GM21526 (cell line): ENCODE data around the gene CIC.

Source experiments
- ATAC-seq: cut with Tn5 transposase; IDR thresholded peaks from one replicate; pipeline ENCODE4 v1.9.1; 2021; ENCODE audit warnings: moderate library complexity; ENCODE audit not compliant: unreplicated experiment, low FRiP score

The CIC gene

DNA sequence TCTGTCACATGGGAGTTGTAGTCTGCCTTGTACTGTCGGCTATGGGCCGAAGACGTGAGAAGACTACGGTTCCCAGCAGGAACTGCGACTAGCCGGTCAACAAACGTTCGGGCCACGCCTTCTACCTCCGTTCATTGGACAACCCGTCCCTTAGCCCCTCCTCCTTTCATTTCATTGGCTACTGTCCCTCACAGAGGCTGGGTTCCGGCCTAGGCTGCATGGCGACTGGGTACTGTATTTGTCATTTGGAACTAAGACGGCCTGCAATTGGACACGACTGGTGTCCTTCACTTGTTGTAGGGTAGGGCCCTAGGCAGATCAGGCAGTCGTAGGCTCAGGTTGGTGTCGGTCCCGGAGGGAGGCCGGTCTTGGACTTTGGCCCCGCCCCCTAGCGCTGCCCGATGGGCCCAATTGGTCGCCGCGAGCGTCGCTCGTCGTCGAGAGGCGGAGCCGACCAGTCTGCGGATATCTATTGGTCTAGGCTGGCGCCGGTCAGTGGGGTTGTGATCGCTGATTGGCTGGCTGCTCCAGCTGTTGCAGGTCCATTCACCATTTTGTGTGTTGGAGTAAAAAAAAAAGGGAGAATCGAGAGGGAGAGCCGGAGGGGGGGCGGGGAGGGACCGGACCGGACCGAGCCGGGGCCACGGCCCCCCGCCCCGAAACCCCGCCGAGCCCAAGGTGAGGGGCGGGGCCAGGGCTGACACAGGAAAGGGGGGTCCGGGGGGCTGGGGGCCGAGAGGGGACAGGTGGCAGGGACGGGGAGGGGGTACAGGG lies at the start of gene CIC:
TSS of gene CIC (plus strand) at position 549 of the 774 bp plus-strand sequence. CDS start 2,532 bp downstream, outside the sequence.
- ATAC-seq: peak; percentile 66

DNA sequence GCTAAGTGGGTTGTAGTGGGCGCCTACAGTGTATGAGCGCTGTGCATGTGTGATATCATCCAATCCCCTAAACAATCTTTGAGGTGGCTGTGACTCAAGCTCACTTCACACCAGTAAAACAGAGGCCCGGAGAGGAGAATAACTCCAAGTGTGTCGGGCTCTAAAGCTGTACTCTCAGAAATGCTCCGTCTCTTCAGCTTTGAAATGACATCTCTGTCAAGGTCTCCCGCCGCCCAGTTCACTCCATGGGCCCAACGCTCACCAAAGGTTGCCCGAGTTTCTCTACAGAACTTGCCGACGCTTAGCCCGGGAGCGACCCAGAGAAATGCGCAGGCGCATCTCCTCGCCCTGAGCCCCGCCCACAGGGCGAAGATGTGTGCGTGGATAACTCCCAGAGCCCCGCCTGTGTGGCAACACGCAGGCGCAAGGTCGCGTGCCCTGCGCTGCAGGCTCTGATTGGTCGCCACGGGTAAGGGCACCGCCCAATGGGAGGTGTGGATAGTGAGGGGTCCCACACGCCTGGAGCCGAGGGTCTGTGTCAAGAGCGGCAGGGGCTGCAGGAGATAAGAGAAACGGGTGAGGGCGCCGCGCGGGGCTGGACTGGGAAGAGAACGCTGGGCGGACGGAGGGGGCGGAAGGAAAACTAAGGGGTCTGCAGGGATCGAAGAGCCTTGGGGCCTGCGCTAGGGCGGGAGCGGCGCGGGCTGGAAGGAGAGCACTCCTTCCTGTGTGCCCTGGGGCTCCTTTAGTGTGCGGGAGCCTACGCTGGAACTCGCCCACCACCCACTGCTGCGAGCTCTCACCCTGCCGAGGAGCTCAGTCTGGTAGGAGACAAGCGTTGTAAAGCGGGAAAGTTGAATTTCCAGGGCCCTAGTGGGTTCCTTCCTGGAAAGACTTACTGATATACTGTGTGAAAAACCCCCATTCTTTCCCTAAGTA lies 49.0 kb upstream of the CIC start, which contains the start of gene ZNF526:
TSS of gene ZNF526 (plus strand) at position 501 of the 939 bp plus-strand sequence. CDS start 4,092 bp downstream, outside the sequence.
- ATAC-seq: peak; percentile 69

GRCh38 chr19:42220751-42221097 lies 48.3 kb upstream of the CIC start:
- ATAC-seq: no peak

GRCh38 chr19:42224940-42225717 lies 43.9 kb upstream of the CIC start:
- ATAC-seq: no peak

- no peak for ATAC-seq
Measured at GRCh38 chr19:42225718-42226292, 43.2 kb upstream of the CIC start.

DNA sequence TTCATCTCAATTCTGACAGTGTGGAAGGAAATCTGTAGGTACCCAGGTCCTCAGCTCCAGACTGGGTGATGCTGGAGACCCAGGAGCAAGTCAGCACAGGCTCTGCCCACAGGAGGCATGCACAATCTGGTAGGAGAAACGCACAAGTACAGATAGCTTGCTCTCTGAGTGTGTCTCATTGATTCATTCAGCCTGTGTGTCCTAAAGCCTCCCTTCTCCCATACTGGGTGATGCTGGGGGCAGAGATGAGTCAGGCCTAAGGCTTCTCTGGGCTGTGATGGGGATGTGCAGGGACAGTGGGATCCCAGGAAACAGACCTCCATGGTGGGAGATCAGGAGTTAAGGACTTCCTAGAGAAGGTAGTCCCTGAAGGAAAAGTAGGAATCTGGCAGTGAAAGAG lies 42.2 kb upstream of the CIC start:
- ATAC-seq: no peak

GRCh38 chr19:42228641-42229040 lies 40.4 kb upstream of the CIC start:
- ATAC-seq: no peak

DNA sequence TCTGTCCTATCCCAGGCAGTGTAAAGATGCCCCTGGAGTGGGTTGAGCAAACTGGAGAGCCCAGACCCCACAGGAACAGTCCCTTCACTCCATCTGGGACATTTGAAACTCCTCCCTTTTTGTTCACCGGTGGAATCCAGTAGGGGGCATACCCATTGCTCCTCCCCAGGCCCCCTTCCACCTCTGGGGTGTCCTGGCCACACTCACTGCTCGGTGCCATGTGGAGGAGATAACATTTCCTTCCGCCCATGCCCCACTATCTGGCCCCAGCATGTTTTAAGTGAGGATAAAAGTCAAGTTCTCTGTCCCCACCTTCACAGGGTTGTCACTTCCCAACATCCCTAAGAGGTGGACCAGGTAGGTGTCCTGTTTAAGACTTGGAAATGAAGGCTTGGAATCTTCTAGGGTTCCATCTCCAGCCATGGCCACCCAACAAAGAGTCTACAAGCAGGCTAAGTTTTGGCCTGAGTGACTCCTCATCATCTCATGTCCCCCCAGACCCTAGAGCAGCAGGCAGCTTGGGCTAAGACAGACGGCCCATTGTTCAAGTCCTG lies 39.7 kb upstream of the CIC start:
- ATAC-seq: no peak

DNA sequence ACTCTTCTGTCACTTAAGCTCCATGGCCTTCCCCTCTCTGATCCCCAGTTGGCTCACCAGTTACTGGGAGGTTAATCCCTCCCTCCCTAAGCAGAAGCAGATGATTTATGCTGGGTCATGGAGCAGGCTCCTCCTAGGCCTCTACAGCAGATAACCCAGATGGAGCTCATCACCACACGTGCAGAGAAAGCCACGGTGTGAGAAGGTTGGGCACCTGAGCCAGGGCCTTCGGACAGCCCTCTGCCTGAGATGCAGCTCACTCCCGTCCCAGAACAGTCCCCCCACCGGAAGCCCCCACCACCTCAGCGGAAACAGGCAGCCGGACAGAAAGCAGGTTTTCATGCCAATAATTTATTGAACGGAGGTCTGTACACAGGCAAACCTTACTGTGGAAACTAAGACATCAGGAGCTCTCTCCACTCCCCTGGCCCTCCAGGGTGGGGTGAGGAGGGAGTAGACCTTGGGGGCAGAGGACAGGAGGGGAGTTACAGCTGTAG lies 39.1 kb upstream of the CIC start:
- ATAC-seq: no peak

GRCh38 chr19:42230571-42230970 lies 38.5 kb upstream of the CIC start:
- ATAC-seq: no peak

GRCh38 chr19:42232435-42232834 lies 36.6 kb upstream of the CIC start:
- no peak for ATAC-seq

DNA sequence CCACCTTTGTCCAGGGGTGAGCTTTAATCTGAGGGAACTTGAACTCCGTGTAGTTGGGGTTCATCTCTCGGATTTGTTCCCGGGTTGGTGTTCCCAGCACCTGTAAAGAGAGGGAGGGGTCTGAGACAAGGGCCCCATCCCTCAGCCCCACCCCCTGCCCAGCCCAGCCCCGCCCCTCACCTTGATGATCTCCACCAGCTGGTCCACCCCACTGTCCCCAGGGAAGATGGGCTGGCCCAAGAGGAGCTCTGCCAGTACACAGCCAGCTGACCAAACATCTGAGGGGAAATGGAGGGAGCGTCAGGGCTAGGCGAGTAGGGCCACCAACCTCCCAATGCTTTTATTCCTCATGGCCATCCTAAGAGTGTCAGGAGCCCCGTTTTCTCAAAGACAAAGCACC lies 35.9 kb upstream of the CIC start:
- ATAC-seq: no peak

GRCh38 chr19:42233678-42234292 lies 35.3 kb upstream of the CIC start:
- no peak for ATAC-seq

DNA sequence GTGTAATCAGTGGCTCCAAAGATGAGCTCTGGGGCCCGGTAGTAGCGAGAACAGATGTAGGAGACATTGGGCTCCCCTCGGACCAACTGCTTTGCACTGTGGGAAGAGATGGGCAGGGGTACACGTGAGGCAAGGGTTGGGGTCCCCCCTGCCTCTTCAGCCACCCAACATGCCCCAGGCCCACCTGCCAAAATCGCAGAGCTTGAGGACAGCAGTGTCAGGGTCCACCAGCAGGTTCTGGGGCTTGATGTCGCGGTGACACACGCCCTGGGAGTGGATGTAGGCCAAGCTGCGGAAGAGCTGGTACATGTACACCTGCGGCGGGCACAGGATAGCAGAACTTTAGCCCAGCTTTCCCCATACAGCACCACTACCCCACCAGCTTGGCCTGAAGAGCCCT lies 34.7 kb upstream of the CIC start:
- ATAC-seq: no peak

DNA sequence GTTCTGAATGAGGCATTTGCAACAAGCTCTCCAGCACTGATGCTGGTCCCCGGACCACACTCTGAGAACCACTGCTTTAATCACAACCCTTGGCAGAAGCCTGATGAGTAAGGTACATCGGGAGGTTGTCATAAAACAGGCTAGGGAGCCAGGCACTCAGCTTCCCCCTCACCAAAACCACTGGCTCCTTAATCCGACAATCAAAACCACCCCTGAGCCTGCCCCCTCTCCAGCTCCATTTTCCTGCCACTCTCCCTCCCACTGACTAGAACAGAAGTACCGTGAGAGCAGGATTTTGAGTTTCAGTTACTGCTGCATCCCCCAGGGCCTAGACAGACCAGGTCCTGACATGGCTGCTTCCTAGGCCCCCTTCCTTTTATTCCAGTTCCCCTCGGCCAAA lies 33.9 kb upstream of the CIC start:
- no peak for ATAC-seq

- no peak for ATAC-seq
Measured at GRCh38 chr19:42239544-42240220, 29.4 kb upstream of the CIC start.

DNA sequence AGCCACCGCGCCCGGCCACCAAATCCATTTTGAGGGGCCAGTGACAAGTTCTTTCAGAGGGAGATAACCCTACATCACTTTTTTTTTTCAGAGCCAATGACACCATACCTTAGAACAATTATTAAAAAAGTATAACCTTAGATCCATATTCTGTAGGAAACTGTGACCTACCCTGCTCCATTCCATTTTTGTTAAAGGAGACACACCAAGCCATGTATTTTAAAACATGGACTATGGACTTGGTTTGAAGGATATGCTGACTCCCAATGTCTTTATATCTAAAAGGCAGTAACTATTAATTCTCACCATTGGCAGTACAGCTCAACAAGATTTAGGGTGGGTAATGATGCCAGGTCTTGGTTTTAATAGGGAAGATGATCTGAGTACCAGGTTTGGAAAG lies 27.8 kb upstream of the CIC start:
- ATAC-seq: no peak

- ATAC-seq: no peak
Measured at GRCh38 chr19:42242069-42242511, 27.0 kb upstream of the CIC start.
